Loucy (cell line): ENCODE results near the gene VPS51.

ENCODE experiments used
- CTCF ChIP-seq: fragments of 200-600 bp; sonication (generic); conservative IDR thresholded peaks from 2 replicates; pipeline ENCODE4 v1.5.1; 2014; ENCODE audit warnings: mild to moderate bottlenecking, antibody characterized with exemption, low read length
- EZH2phosphoT487 ChIP-seq: fragments of 200-600 bp; IDR thresholded peaks from 2 replicates; pipeline ENCODE4 v1.6.1; 2018; ENCODE audit warnings: antibody characterized with exemption, mild to moderate bottlenecking, moderate library complexity, borderline replicate concordance

GRCh38 chr11:65111744-65112545 lies 15.9 kb downstream of the VPS51 start, which contains the start of gene TM7SF2:
- TF ChIP-seq CTCF = no peak
- TF ChIP-seq EZH2phosphoT487 = no peak
